ENCODE data around the gene LRRC8D. TPM values are rescaled to one million over a fixed set of nuclear protein-coding genes. Genes with fewer than 3 reads are reported as not detected.
"Not testable (repeated sequence)": the region's sequence is repeated elsewhere in the genome, so short reads cannot be mapped to it uniquely, and the experiment has no call there.

The LRRC8D gene
- polyA plus RNA-seq, 1 donor, result 7.0 TPM

GRCh38 chr1:89957107-89957506 is 136.3 kb downstream of the LRRC8D start:
- no peak for DNase-seq (ENCODE audit: low read depth)

GRCh38 chr1:89958851-89959654 is 138.2 kb downstream of the LRRC8D start:
- DNase-seq (ENCODE audit: low read depth), result no peak

- DNase-seq (ENCODE audit: low read depth), result no peak
Observed at GRCh38 chr1:89959719-89960118, 138.9 kb downstream of the LRRC8D start.

- DNase-seq (ENCODE audit: low read depth), result no peak
Observed at GRCh38 chr1:89962024-89962741, 141.4 kb downstream of the LRRC8D start.

GRCh38 chr1:89962742-89963075 is 141.9 kb downstream of the LRRC8D start:
- DNase-seq (ENCODE audit: low read depth), result no peak

- DNase-seq (ENCODE audit: low read depth), result no peak
Observed at GRCh38 chr1:89965193-89965768, 144.4 kb downstream of the LRRC8D start.

GRCh38 chr1:89966656-89967055 is 145.8 kb downstream of the LRRC8D start:
- DNase-seq (ENCODE audit: low read depth), result no peak

- DNase-seq (ENCODE audit: low read depth), result no peak
Observed at GRCh38 chr1:89971600-89971999, 150.8 kb downstream of the LRRC8D start.

GRCh38 chr1:89972024-89972423 is 151.2 kb downstream of the LRRC8D start:
- DNase-seq (ENCODE audit: low read depth), result no peak

- no peak for DNase-seq (ENCODE audit: low read depth)
Observed at GRCh38 chr1:89973471-89974127, 152.8 kb downstream of the LRRC8D start.

- DNase-seq (ENCODE audit: low read depth), result no peak
Observed at GRCh38 chr1:89974256-89974655, 153.4 kb downstream of the LRRC8D start.

- no peak for DNase-seq (ENCODE audit: low read depth)
Observed at GRCh38 chr1:89974696-89975470, 154.1 kb downstream of the LRRC8D start.

- no peak for DNase-seq (ENCODE audit: low read depth)
Observed at GRCh38 chr1:89975540-89976125, 154.8 kb downstream of the LRRC8D start.

- DNase-seq (ENCODE audit: low read depth), result no peak
Observed at GRCh38 chr1:89978755-89979154, 157.9 kb downstream of the LRRC8D start.

- DNase-seq (ENCODE audit: low read depth), result no peak
Observed at GRCh38 chr1:89980605-89981004, 159.8 kb downstream of the LRRC8D start.

- DNase-seq (ENCODE audit: low read depth), result not testable (repeated sequence)
Observed at GRCh38 chr1:89982846-89983245, 162.0 kb downstream of the LRRC8D start.

- not testable (repeated sequence) for DNase-seq (ENCODE audit: low read depth)
Observed at GRCh38 chr1:89984564-89985116, 163.8 kb downstream of the LRRC8D start.

GRCh38 chr1:89986020-89986419 is 165.2 kb downstream of the LRRC8D start:
- no peak for DNase-seq (ENCODE audit: low read depth)
